Endodermal cell (in vitro differentiated cells): ENCODE measurements around the gene KRTAP9-6. TPM values are rescaled to one million over a fixed set of nuclear protein-coding genes. Genes with fewer than 3 reads are reported as not detected.
"Not testable (repeated sequence)": the region's sequence is repeated elsewhere in the genome, so short reads cannot be mapped to it uniquely, and the experiment has no call there.

ENCODE experiments used
- DNase-seq: peaks from one replicate; pipeline ENCODE4 v3.0.0-alpha.2; 2017
- H3K27ac ChIP-seq: 2 replicates; pipeline ENCODE4 v1.5.1; 2013; ENCODE audit warnings: mild to moderate bottlenecking, low read depth, low read length, moderate library complexity
- H3K27me3 ChIP-seq: 2 replicates; pipeline ENCODE4 v1.6.1; 2013; ENCODE audit warnings: mild to moderate bottlenecking, low read length, moderate library complexity; ENCODE audit not compliant: insufficient read depth, control insufficient read depth, poor library complexity, severe bottlenecking
- H3K36me3 ChIP-seq: 2 replicates; pipeline ENCODE4 v1.7.0; 2013; ENCODE audit warnings: mild to moderate bottlenecking, low read length, moderate library complexity; ENCODE audit not compliant: control insufficient read depth, insufficient read depth
- H3K4me1 ChIP-seq: one replicate; pipeline ENCODE4 v1.7.0; 2013; ENCODE audit warnings: low read length; ENCODE audit not compliant: control insufficient read depth, insufficient read depth
- H3K4me3 ChIP-seq: 2 replicates; pipeline ENCODE4 v1.5.1; 2013; ENCODE audit warnings: mild to moderate bottlenecking, low read length, moderate library complexity
- H3K9ac ChIP-seq: 2 replicates; pipeline ENCODE4 v1.6.1; 2013; ENCODE audit warnings: mild to moderate bottlenecking, low read length, moderate library complexity; ENCODE audit not compliant: poor library complexity, severe bottlenecking; ENCODE audit errors: extremely low read depth
- H3K9me3 ChIP-seq: 2 replicates; pipeline ENCODE4 v1.6.1; 2013; ENCODE audit warnings: mild to moderate bottlenecking, low read length, moderate library complexity; ENCODE audit not compliant: control insufficient read depth
- H3K27ac Mint-ChIP-seq: 2 replicates; pipeline ENCODE4 v1.8.0; 2020; ENCODE audit warnings: mixed read lengths
- H3K27me3 Mint-ChIP-seq: 2 replicates; pipeline ENCODE4 v1.8.0; 2021; ENCODE audit warnings: mild to moderate bottlenecking, mixed read lengths; ENCODE audit not compliant: insufficient read depth
- H3K36me3 Mint-ChIP-seq: 2 replicates; pipeline ENCODE4 v1.8.0; 2020; ENCODE audit warnings: low read depth, mixed read lengths
- H3K4me1 Mint-ChIP-seq: 2 replicates; pipeline ENCODE4 v1.8.0; 2020; ENCODE audit warnings: mixed read lengths
- H3K4me3 Mint-ChIP-seq: 2 replicates; pipeline ENCODE4 v1.8.0; 2020; ENCODE audit warnings: mild to moderate bottlenecking, moderate library complexity, mixed read lengths
- H3K9me3 Mint-ChIP-seq: 2 replicates; pipeline ENCODE4 v1.8.0; 2020; ENCODE audit warnings: mild to moderate bottlenecking, mixed read lengths
- WGBS, 2 experiments: methylation state at CpG; one replicate each; pipeline versions ENCODE4 v1.1.5 to v1.1.7; 2013; ENCODE audit warnings: missing lambda C conversion rate in 2 of 2, mixed read lengths in 1 of 2; ENCODE audit not compliant: insufficient coverage in 1 of 2, insufficient read length in 1 of 2; 5-methylcytosine and 5-hydroxymethylcytosine counted together
- total RNA-seq, 2 donors: library from RNA; stranded (reverse); fragmentation: NEBNext Ultra II Directional in 1 of 2; extraction: Animal tissue kit (Norgen Biotek cat#: 25700) in 1 of 2; gene quantifications; 2 replicates in 1 of 2; 3 replicates in 1 of 2; pipeline ENCODE4 v1.2.1, GENCODE V29; 2021
- TF ChIP-seq, protein P1 (sequence below): fragments of 200-600 bp; sonication (generic); conservative IDR thresholded peaks from 2 replicates; pipeline ENCODE4 v1.5.0; 2021; ENCODE audit warnings: antibody characterized with exemption, mild to moderate bottlenecking

KRTAP9-6 gene
- total RNA-seq, 2 donors from 2014 or later = not detected

DNA sequence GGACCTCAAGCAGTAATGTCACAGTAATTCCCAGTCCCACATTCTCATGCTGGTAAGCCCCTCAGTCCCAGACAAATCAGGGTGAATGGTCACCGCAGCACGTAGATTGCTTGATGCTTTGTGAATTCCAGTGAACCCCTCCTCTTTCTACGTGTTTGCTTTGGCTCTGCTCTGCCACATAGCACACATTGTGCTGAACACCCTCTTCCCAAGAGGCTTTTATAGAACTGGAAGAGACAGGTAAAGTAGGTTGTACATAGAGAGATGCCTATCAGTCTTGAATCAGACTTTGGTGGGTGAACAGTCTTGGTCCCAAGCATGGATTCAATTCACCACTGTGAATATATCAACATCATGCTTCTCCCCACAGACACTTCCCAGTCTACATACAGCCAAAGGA is 579 bp upstream of the KRTAP9-6 start:
- Histone ChIP-seq H3K36me3 (no peaks in the 10 kb centered on the region), H3K9me3 (no peaks in the 10 kb centered on the region), H3K4me1 (no peaks in the 10 kb centered on the region), H3K27ac (no peak overlapping the region), H3K9ac (no peak overlapping the region), H3K27me3 (peaks cover 22% of the 10 kb centered on the region), H3K4me3 (no peak overlapping the region)
- WGBS, 2 experiments = 82 to 88% methylated on average over 3 of the region's 3 CpGs
- no peaks in the 10 kb centered on the region for H3K9me3 Mint-ChIP-seq
- peaks cover 23% of the 10 kb centered on the region for H3K27me3 Mint-ChIP-seq
- TF ChIP-seq, protein P1, sequence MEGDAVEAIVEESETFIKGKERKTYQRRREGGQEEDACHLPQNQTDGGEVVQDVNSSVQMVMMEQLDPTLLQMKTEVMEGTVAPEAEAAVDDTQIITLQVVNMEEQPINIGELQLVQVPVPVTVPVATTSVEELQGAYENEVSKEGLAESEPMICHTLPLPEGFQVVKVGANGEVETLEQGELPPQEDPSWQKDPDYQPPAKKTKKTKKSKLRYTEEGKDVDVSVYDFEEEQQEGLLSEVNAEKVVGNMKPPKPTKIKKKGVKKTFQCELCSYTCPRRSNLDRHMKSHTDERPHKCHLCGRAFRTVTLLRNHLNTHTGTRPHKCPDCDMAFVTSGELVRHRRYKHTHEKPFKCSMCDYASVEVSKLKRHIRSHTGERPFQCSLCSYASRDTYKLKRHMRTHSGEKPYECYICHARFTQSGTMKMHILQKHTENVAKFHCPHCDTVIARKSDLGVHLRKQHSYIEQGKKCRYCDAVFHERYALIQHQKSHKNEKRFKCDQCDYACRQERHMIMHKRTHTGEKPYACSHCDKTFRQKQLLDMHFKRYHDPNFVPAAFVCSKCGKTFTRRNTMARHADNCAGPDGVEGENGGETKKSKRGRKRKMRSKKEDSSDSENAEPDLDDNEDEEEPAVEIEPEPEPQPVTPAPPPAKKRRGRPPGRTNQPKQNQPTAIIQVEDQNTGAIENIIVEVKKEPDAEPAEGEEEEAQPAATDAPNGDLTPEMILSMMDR = no peak
- DNase-seq = no peak
- no peak overlapping the region for H3K4me3 Mint-ChIP-seq
- H3K4me1 Mint-ChIP-seq = no peaks in the 10 kb centered on the region
- no peaks in the 10 kb centered on the region for H3K36me3 Mint-ChIP-seq
- H3K27ac Mint-ChIP-seq = no peak overlapping the region

DNA sequence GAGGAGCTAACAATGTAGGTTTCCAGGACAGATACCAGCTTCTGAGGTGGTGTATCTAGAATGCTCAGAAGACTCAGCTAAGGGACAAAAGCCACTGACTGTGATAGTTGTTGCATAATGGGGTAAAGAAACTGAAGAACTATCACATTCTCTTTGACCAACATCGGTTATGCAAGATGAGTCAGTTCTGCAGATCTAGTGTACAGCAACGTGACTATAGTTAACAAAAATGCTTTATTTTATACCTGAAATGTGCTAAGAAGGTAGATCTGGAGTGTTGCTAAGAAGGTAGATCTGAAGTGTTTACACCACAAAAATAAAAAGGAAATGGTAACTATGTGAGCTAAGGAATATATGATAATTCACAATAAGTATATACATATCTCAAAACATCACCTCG is 2.5 kb downstream of the KRTAP9-6 start:
- Histone ChIP-seq H3K9me3 (no peaks in the 10 kb centered on the region), H3K36me3 (no peaks in the 10 kb centered on the region), H3K4me1 (no peaks in the 10 kb centered on the region), H3K27ac (no peak overlapping the region), H3K27me3 (peaks cover 22% of the 10 kb centered on the region), H3K9ac (no peak overlapping the region), H3K4me3 (no peak overlapping the region)
- H3K9me3 Mint-ChIP-seq = no peaks in the 10 kb centered on the region
- no peak overlapping the region for H3K27ac Mint-ChIP-seq
- H3K4me1 Mint-ChIP-seq = no peaks in the 10 kb centered on the region
- 92% methylated on average over 2 of the region's 3 CpGs; no CpG with 5 or more reads in 1 of the 2 experiments for WGBS, 2 experiments
- H3K4me3 Mint-ChIP-seq = no peak overlapping the region
- no peaks in the 10 kb centered on the region for H3K36me3 Mint-ChIP-seq
- no peak for DNase-seq
- peaks cover 12% of the 10 kb centered on the region for H3K27me3 Mint-ChIP-seq
- TF ChIP-seq, protein P1 = no peak

DNA sequence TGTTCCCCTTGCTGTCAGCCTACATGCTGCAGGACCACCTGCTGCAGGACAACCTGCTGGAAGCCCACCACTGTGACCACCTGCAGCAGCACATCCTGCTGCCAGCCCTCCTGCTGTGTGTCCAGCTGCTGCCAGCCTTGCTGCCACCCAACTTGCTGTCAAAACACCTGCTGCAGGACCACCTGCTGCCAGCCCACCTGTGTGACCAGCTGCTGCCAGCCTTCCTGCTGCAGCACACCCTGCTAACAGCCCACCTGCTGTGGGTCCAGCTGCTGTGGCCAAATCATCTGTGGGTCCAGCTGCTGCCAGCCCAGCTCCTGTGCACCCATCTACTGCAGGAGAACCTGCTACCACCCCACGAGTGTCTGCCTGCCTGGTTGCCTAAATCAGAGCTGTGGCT is 6.1 kb downstream of the KRTAP9-6 start:
- not testable (repeated sequence) for H3K27ac Mint-ChIP-seq, DNase-seq, H3K4me3 Mint-ChIP-seq, H3K4me1 Mint-ChIP-seq, H3K9ac ChIP-seq, H3K9me3 ChIP-seq, H3K9me3 Mint-ChIP-seq, H3K36me3 Mint-ChIP-seq, H3K4me3 ChIP-seq, H3K27ac ChIP-seq, H3K36me3 ChIP-seq, H3K27me3 Mint-ChIP-seq, H3K4me1 ChIP-seq
- 79% methylated on average over 1 of the region's 1 CpG; no CpG with 5 or more reads in 1 of the 2 experiments for WGBS, 2 experiments
- peaks cover 20% of the 10 kb centered on the region for H3K27me3 ChIP-seq

DNA sequence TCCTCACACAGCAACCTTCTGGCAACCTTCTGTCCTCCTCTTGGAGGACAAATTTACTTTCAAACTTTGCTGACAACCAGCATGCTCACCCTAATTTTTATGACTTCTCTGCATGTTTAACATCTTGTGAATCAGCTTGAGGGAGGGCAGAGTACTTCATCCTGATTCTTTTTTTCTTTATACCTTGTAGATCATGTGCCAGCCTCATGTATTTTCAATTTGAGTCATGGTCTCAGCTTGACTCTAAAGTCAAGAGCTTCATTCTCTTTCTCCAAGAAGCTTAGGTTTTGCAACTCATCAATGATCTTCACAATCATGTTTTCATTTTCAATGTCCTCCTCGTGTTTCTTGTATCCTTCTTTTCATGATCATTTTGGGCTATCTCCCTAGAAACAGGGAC is 6.7 kb downstream of the KRTAP9-6 start:
- Histone ChIP-seq H3K36me3 (no peaks in the 10 kb centered on the region), H3K4me3 (no peak overlapping the region), H3K27me3 (peaks cover 23% of the 10 kb centered on the region), H3K9me3 (no peaks in the 10 kb centered on the region), H3K27ac (no peak overlapping the region), H3K4me1 (no peaks in the 10 kb centered on the region), H3K9ac (no peak overlapping the region)
- Mint-ChIP-seq H3K27me3 (peaks cover 9% of the 10 kb centered on the region), H3K4me1 (no peaks in the 10 kb centered on the region), H3K9me3 (no peaks in the 10 kb centered on the region), H3K27ac (no peak overlapping the region), H3K4me3 (no peak overlapping the region), H3K36me3 (no peaks in the 10 kb centered on the region)
- DNase-seq = no peak
- WGBS, 2 experiments = 90 to 100% methylated on average over 1 of the region's 1 CpG
- TF ChIP-seq, protein P1 = no peak

DNA sequence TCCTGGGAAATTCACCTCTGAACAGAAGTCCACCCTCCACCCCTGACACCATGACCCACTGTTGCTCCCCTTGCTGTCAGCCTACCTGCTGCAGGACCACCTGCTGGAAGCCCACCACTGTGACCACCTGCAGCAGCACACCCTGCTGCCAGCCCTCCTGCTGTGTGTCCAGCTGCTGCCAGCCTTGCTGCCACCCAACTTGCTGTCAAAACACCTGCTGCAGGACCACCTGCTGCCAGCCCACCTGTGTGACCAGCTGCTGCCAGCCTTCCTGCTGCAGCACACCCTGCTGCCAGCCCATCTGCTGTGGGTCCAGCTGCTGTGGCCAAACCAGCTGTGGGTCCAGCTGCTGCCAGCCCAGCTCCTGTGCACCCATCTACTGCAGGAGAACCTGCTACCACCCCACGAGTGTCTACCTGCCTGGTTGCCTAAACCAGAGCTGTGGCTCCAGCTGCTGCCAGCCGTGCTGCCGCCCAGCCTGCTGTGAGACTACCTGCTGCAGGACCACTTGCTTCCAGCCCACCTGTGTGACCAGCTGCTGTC is 10.5 kb downstream of the KRTAP9-6 start, which contains the start of gene KRTAP9-7:
TSS of gene KRTAP9-7 (plus strand) at position 51 of the 543 bp plus-strand sequence. CDS start at position 51, 0 bp downstream.
- H3K36me3 ChIP-seq, DNase-seq, H3K27ac ChIP-seq, H3K27ac Mint-ChIP-seq, H3K4me1 Mint-ChIP-seq, H3K9me3 ChIP-seq, H3K9ac ChIP-seq, H3K27me3 Mint-ChIP-seq, H3K4me3 ChIP-seq, H3K4me1 ChIP-seq, H3K36me3 Mint-ChIP-seq, H3K4me3 Mint-ChIP-seq, H3K9me3 Mint-ChIP-seq: not testable (repeated sequence)
- 80% methylated on average over 3 of the region's 3 CpGs; no CpG with 5 or more reads in 1 of the 2 experiments for WGBS, 2 experiments
- H3K27me3 ChIP-seq = peaks cover 31% of the 10 kb centered on the region
